NK-92 (cell line): ENCODE measurements around the gene BTBD2.

Experiments used
- DNase-seq: peaks from one replicate; lab custom pipeline; 2025; ENCODE audit not compliant: unreplicated experiment; lab: John Stamatoyannopoulos, UW

BTBD2 gene

GRCh38 chr19:1944916-1945561, 70.5 kb downstream of the BTBD2 start:
- no peak for DNase-seq

- no peak for DNase-seq
Observed at GRCh38 chr19:1944088-1944915, 71.2 kb downstream of the BTBD2 start.

GRCh38 chr19:1943661-1944087, 71.8 kb downstream of the BTBD2 start:
- no peak for DNase-seq

- DNase-seq: no peak
Observed at GRCh38 chr19:1942934-1943555, 72.5 kb downstream of the BTBD2 start.

- no peak for DNase-seq
Observed at GRCh38 chr19:1942078-1942933, 73.2 kb downstream of the BTBD2 start.

GRCh38 chr19:1941146-1942077, 74.1 kb downstream of the BTBD2 start, which contains the start of gene CSNK1G2:
TSS of gene CSNK1G2 (plus strand) at chr19:1941172. CDS start at chr19:1969773, 28,601 bp downstream.
- DNase-seq: no peak

- DNase-seq: no peak
Observed at GRCh38 chr19:1938071-1938470, 77.4 kb downstream of the BTBD2 start.

- DNase-seq: no peak
Observed at GRCh38 chr19:1936916-1937610, 78.5 kb downstream of the BTBD2 start.

- no peak for DNase-seq
Observed at GRCh38 chr19:1936430-1936829, 79.1 kb downstream of the BTBD2 start.

GRCh38 chr19:1935484-1936208, 79.9 kb downstream of the BTBD2 start:
- DNase-seq: no peak
